GM18499 (cell line): ENCODE measurements around the gene RALA.
"Not testable (repeated sequence)": the region's sequence is repeated elsewhere in the genome, so short reads cannot be mapped to it uniquely, and the experiment has no call there.

Source experiments
- ATAC-seq: cut with Tn5 transposase; IDR thresholded peaks from one replicate; pipeline ENCODE4 v1.9.1; 2021; ENCODE audit warnings: moderate number of reproducible peaks; ENCODE audit not compliant: insufficient read depth, unreplicated experiment

The RALA gene

DNA sequence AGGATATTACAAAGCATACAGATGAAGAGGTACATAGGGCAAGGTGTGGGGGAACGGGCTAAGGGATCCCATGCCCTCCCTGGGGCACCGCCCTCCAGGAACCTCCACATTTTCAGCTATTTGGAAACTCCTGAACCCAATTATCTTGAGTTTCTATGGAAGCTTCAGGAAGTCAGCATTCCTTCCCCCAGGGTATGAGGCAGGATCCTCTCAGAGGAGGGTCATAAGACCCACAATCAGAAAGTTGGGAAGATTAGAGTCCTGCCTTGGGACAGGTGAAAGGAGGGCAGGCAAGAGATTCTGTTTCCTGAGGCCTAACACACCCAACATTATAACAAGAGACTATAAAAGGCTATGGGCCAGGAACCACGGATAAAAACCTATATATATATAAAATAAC lies 98.0 kb downstream of the RALA start:
- ATAC-seq, result no peak

DNA sequence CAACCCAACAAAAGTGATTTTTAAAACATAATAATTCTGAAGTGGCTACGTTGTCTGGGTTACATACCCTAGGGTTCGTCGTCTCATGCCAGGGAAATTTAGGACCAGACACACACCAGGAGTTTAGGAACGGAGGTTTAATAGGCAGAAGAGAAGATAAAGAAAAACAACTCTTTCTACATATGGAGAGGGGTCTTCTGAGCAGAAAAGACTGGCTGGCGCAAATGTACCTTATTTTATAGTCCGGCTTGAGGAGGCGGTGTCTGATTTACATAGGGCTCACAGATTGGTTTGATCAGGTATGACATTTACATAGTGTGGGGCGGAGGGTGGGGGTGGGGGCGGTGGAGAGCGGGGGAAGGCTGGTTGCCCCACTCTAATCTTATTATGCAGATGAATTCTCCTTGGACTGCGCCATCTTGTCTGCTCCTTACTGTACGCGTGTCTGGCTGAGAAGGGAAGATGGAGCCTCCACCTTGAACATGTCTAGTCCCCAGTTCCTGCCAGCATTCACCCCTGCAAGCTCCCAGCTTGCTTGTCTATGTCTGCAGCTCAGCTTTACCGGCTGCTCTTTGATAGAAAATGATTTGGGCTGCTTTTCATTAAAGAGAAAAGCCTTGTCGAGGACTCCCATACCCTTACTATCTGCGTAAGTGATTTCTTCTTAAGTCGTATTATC lies 98.7 kb downstream of the RALA start:
- no peak for ATAC-seq

DNA sequence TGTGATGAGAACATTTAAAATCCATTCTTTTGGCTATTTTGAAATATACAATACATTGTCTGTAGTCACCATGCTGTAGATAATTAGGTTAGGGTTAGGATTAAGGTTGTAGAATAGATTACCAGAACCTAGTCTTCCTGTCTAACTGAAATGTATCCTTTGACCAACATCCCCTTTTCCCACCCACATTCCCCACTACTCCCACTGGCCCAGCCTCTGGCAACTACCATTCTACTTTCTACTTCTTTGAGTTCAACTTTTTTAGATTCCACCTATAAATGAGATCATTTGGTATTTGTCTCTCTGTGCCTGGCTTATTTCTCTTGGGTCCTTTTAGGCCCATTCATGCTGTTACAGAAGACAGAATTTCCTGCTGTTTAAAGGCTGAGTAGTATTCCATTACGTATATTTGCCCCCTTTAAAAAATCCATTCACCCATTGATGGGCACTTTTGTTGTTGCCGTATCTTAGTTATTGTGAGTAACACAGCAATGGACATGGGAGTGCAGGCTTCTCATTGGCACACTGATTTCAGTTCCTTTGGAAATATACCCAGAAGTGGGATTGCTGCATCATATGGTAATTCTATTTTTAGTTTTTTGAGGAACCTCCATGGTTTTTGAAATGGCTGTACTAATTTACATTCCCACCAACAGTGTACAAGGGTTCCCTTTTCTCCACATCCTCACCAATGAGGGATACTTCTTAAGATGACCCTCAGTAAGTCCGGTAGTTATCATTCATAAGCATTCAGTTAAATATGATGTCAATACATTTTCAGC lies 104.0 kb downstream of the RALA start:
- ATAC-seq, result no peak

GRCh38 chr7:39732837-39733804 lies 109.7 kb downstream of the RALA start:
- ATAC-seq, result peak; percentile 92

DNA sequence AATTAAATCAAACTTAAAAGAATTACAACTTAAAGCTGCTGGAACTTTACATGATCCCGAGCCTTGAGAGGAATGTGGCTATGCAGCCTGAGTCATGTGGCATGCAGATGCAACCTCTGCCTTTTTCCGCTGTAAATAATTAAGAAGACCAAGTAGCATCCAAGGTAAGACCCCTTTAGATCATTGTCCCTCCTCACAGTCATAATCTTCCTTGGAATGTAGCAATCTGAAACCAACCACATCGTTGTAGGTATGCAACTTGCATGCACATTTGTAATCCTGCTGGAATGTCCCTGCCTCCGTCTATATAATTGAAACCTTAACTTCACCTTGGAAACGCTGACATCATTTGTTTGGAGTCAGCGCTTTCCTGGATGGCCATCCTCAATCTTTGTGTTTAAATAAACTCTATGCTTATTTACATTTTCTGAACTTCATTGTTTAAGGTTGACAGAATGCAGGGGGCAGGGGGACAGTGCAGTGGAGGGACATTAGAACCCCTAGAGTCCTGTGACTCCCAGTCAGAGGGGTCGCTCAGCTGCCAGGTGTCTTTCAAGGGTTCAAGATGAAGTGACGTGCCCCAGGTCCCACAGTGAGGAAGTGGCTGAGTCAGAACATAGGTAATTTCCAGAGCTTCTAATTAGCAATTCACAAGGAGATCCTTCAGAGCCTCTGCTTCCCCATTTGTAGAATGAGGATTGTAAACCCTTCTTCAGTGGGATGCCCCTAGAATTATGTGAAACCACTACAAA lies 110.7 kb downstream of the RALA start:
- ATAC-seq, result no peak

DNA sequence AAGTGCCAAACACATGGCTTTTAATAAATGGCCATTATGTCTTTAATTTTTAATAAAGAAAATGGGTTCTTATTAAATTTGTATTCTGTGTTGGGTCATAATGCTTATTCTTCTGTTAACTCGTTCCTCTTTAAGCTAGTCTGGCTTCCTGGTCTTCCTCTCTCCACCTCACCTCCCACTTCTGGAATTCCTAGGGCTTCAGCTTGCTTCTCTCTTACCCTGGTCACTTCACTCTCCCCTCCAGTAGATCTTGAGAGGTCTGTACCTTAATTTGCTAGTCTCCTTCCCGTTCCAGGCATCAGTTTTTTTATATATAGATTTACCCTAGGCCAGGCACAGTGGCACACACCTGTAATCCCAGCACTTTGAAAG lies 111.2 kb downstream of the RALA start:
- ATAC-seq, result no peak

DNA sequence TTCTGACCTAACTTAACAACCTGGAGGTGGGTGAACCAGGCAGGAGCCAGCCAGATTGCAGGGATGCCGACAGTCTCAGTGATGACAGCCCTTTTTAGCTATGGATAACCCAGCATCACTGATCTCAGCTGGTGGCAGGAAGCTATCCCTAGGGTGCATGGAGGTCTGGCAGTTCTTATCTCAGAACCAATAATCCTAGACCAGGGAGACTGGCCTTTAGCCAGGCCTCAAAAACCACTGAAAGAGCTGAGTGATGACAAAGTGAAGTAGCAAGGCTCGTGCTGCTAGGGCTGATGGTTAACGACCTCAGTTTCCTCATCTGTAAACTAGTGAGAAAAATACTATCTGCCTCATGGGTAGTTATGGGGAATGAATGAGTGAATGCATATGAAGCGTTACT lies 112.5 kb downstream of the RALA start:
- no peak for ATAC-seq

DNA sequence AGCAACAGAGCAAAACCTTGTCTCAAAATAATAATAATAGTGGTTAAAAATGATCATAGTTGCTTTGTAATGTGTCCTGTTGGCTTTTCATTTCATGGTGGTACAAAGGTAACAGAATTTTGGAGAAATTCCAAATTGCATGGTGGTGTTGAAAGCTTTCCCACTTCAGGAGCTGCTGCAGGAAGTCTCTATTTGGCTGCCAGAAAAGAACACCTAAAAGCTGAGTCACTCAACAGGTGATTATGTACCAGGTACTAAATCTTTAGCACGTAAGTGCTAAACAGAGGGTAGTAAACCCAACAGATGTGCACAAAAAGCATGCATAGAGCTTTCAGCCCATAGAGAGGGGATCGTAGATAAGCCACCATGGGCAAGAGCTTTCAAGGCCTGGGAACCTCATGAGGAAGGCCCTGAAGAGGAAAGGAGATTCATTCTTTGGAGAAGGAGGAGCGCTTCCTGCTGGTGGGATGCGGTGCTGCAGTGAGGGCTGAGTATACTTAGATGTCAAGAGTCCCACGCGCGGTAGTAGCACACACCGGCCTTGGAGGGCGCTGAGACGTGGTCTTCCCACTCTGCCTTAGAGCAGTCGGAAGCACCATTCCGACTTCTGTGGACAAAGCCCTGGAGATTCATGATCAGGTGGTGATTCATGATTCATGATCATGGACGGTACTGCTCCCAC lies 118.7 kb downstream of the RALA start:
- no peak for ATAC-seq

GRCh38 chr7:39744620-39745019 lies 121.2 kb downstream of the RALA start:
- ATAC-seq, result no peak

DNA sequence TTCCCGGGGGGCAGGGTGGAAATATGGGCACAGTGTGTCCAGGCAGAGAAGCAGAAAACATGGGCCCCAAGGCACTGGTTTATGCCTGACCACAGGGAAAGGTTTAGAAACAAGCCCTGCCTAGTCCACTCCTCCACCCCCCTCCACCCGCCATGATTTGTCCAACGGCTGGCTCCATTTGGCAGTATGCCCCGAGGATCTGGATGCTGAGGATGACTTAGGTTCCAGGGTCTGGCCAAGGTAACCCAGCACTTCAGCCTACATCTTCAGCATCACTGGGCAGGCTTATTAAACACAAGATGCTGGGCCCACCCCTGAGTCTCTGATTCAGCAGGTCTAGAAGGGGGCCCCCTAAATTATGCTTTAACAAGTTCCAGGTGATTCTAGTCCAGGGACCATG lies 121.9 kb downstream of the RALA start:
- no peak for ATAC-seq

DNA sequence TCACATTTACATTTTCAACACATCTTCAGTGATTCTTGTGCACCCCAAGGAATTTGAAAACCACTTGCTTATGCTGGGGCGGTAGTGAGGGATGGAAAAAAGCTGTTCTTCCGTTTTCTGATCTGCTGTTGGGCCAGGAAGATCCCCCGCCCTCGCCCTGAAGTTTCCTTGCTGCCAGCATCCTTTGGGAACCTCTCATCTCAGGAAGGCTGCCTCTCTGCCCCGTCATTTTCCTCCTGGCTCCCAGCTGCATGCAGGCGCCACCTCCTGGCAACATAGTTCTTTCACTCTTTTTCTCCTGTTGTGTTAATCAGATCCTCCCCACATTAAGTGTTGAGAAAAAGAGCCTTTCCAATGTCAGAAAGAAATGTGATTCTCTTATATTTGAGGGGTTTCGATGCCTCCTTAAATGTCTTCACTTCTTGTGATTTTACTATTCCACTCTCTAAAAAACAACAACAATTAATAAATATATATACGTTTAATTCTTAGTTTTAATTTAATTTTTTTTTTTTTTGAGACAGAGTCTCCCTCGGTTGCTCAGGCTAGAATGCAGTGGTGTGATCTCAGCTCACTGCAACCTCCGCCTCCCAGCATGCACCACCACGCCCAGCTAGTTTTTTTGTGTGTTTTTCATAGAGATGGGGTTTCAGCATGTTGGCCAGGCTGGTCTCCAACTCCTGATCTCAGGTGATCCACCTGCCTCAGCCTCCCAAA lies 122.9 kb downstream of the RALA start:
- ATAC-seq, result no peak

GRCh38 chr7:39749177-39749576 lies 125.8 kb downstream of the RALA start:
- ATAC-seq, result no peak

GRCh38 chr7:39749717-39750116 lies 126.3 kb downstream of the RALA start:
- ATAC-seq, result no peak

GRCh38 chr7:39750253-39751077 lies 127.1 kb downstream of the RALA start:
- ATAC-seq, result no peak

- ATAC-seq, result not testable (repeated sequence)
Observed at GRCh38 chr7:39753237-39753636, 129.9 kb downstream of the RALA start.

DNA sequence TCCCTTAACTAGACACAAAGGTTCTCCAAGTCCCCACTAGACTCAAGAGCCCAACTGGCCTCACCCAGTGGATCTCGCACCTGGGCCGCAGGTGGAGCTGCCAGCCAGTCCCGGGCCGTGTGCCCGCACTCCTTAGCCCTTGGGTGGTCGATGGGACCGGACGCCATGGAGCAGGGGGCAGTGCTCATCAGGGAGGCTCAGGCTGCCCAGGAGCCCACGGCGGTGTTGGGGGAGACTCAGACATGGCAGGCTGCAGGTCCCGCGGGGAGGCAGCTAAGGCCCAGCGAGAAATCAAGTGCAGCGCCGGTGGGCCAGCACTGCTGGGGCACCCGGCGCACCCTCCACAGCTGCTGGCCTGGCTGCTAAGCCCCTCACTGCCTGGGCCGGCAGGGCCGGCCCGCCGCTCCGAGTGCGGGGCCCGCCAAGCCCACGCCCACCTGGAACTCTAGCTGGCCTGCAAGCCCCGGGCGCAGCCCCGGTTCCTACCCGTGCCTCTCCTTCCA lies 130.5 kb downstream of the RALA start:
- ATAC-seq, result no peak

- ATAC-seq, result no peak
Observed at GRCh38 chr7:39754326-39755120, 131.2 kb downstream of the RALA start.
